ENCODE results near the gene SDK1.

SDK1 gene

DNA sequence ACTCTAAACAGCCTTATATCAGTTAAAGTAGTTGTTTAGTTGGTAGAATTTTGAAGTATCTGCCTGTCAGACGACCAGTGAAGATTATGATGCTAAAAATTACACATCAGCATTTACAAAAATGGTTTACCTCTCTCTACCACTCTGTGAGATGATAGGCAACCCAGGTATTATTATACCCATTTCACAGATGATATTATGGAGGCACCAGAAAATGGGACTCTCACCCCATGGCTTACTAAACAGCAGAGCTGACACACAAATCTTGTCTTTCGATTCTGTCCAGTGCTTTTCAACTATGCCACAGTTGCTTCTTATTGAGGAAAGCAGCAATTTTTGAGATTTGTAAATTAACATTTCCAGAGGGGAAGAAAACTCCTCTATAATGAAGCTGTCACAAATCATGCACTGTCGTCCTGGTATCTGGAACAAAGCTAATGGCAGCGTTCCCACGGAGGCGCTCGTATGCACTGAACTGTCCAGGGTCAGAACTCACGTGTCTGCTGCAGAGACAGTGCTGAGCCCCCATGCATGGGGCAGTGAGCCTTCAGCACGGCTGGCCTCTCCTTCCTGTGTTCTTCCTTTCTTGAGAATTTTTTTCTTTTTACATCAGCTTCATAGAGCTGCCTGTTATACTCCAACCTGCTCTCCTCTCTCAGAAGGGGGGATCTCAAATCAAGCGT, 381.1 kb downstream of the SDK1 start:
- no peaks in the 10 kb centered on the region for H3K36me3 ChIP-seq
- no peak for TF ChIP-seq CTCF (IDR thresholded peaks at IDR 0.05; ENCODE audit: low read depth, low read length)
- no peak overlapping the region for H3K27ac ChIP-seq
- H3K9me3 ChIP-seq (ENCODE audit: severe bottlenecking): no peaks in the 10 kb centered on the region
- no peak overlapping the region for H3K4me3 ChIP-seq (ENCODE audit: low read depth, low read length)
- DNase-seq: no peak
- no peaks in the 10 kb centered on the region for H3K27me3 ChIP-seq (ENCODE audit: insufficient read depth, low read depth, severe bottlenecking)

DNA sequence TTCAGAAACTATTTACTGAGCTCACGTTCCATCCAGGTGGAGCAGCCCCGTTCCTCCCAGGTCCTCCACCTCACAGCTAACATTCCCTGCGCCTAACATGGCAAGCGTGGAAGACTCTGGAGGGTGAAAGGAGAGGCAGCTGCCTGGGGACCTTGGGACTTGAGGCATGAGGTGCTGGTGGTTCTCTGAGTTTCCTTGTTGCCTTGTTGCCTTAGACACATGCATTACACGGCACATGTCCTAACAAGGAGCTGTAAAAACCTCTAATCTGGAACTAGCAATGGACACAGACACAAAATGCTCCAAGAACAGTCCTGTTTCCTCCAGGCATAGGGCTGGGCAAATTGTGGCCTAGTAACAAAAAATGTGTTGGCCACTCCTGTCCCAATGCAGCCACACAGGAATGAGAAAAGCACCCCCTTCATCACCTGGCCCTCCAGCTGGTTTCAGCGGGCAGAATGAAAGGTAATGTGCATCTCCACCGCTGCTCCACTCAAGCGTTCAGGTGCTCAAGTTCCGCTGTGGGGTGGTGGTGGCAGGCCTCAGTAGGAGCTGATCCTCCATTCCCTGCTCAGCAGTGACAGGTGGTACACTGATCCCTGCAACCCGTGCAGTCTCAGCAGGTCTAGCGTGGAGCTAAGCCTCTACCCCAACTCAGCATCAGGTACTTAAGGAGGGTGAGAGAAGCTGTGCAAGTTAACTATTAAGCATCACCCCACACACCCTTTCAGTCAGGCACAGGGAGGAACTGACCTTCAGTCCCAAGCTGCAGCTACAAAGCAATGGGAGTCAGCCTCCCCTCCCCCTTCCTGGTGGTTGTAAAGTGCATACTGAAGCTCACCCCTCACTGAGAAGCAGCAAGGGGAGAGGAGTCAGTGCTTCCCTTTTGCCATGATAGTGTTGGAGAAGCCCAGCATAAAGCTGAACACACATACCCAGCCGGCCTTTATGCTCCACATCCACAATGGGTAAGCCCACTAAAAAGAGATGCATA, 382.8 kb downstream of the SDK1 start:
- Histone ChIP-seq H3K4me3 (ENCODE audit: low read depth, low read length) (no peak overlapping the region), H3K27me3 (ENCODE audit: insufficient read depth, low read depth, severe bottlenecking) (no peaks in the 10 kb centered on the region), H3K36me3 (no peaks in the 10 kb centered on the region), H3K9me3 (ENCODE audit: severe bottlenecking) (no peaks in the 10 kb centered on the region), H3K27ac (peak overlapping the region; percentile 6; the same call in 1 of the 2 replicates)
- DNase-seq: peak; percentile 75
- 0 out of 2 replicates have a peak, but pooled peaks have one; percentile 4 for TF ChIP-seq CTCF (IDR thresholded peaks at IDR 0.05; ENCODE audit: low read depth, low read length)

DNA sequence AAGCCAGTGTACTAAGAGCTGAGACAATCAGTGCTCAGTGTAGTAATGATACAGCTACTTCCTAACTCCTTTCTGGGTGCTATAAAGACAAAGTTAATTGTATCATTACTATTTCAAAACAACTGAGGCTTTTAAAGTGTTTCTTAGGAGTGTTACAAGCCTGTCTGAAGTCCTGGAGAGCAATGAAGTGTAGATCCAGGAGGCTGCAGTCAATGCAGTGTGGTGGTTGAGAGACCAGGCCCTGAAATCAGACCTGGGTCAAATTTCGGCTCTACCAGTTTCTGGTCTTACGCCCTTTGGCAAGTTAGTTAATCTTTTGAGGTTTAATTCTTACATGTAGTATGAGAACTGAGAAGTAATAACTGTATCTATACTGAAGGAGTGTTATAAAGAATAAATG, 387.0 kb downstream of the SDK1 start:
- no peak overlapping the region for H3K27ac ChIP-seq
- no peak overlapping the region for H3K4me3 ChIP-seq (ENCODE audit: low read depth, low read length)
- DNase-seq: no peak
- TF ChIP-seq CTCF (IDR thresholded peaks at IDR 0.05; ENCODE audit: low read depth, low read length): no peak
- H3K9me3 ChIP-seq (ENCODE audit: severe bottlenecking): no peaks in the 10 kb centered on the region
- no peaks in the 10 kb centered on the region for H3K36me3 ChIP-seq
- H3K27me3 ChIP-seq (ENCODE audit: insufficient read depth, low read depth, severe bottlenecking): no peaks in the 10 kb centered on the region

DNA sequence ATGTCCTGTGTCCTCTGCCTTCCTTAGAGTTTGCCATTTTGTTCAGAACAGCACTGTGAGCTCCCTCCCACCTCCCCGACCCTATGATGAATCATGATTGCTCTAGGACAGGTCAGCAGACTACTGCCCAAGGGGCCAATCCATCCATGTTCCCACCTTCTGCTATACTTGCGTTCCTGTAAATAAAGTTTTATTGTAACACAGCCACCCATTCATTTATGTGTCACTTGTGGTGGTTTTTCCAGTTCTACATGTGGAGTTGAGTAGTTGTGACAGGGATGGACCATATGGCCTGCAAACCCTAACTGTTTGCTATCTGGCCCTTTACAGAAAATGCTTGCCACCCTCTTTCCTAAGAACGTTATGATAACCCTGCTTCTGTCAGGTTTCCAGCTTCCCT, 387.8 kb downstream of the SDK1 start:
- Histone ChIP-seq H3K27me3 (ENCODE audit: insufficient read depth, low read depth, severe bottlenecking) (no peaks in the 10 kb centered on the region), H3K36me3 (no peaks in the 10 kb centered on the region), H3K27ac (no peak overlapping the region), H3K9me3 (ENCODE audit: severe bottlenecking) (no peaks in the 10 kb centered on the region), H3K4me3 (ENCODE audit: low read depth, low read length) (no peak overlapping the region)
- no peak for DNase-seq
- TF ChIP-seq CTCF (IDR thresholded peaks at IDR 0.05; ENCODE audit: low read depth, low read length): no peak

DNA sequence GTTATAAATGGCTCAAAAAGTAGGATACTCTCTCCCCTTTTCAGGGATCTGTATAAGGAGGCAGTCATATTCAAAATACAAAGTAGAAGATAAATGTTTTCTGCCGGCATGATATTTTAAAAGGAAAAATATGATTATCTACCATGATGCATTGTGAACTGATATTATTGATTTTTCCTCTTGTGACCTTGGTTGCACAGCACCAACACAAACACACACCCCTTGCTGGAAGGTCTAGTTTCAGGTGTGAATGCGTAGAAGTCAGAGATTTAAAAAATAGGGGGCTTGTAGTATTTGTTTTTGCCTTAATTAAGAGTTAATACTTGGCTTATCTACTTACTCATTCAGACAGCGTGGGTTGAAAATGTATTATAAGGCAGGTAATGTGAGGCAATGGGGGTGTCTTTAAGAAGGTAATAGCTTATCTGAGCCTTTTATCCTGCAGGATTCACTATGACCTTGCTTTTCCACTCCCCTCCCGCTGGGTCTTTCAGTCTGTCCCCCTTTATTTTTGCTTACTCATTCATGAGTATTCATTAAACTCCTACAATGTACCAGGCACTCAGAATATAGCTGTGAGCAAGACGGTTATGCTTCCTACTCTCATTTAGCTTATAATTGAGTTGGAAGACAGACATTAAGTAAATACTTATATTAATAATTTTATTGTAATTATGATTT, 390.6 kb downstream of the SDK1 start:
- no peak overlapping the region for H3K4me3 ChIP-seq (ENCODE audit: low read depth, low read length)
- H3K36me3 ChIP-seq: no peaks in the 10 kb centered on the region
- TF ChIP-seq CTCF (IDR thresholded peaks at IDR 0.05; ENCODE audit: low read depth, low read length): no peak
- no peak overlapping the region for H3K27ac ChIP-seq
- no peaks in the 10 kb centered on the region for H3K9me3 ChIP-seq (ENCODE audit: severe bottlenecking)
- no peaks in the 10 kb centered on the region for H3K27me3 ChIP-seq (ENCODE audit: insufficient read depth, low read depth, severe bottlenecking)
- no peak for DNase-seq
